Measurements from ENCODE around the gene BUD31. TPM values are rescaled to one million over a fixed set of nuclear protein-coding genes. Genes with fewer than 3 reads are reported as not detected.

The BUD31 gene
- total and polyA plus RNA-seq, 2 of the 13 experiments (the other 11 are each of a cell fraction or from before 2014, with no cell fraction given): 35.1 to 79.1 TPM

DNA sequence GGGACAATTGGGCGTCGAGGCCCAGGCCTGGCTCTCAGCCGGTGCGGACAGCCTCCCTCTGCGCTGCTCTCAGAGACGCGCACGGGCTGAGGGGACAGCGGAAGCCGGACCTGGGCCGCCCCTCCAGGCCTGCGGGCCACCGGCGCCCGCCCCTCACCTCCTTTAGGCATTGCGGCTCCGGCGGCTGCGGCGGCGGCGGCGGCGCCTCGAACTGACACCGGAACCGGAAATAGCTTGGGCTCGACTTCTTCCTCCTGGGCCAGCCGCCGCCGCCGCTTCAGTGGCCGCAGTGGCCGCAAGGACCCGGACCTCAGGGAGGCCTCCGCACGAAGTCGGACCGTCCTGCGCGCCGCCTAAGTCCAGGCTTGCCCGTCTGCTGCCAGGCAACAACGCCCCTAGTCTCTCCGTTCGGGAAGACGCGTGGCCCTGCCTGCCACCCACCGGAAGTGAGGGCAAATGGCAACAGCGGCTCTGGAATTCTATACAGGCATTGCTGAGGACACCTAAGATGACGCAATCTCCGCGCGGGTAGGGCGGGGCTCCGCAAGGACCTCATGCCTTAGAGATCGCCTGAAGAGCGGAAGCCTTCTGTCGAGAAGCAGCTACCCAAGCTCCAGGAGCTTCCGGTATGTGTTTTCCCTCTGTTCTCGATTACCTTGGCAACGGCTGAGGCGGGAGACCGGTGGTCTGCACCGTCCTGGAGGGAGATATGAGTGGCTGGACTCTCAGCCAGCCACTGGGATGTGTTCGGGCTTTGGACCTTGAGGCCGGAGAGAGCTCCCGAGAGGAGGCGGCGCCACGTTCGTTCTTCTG, at the start of gene BUD31, which contains the start of gene PDAP1 (continued):
- TF ChIP-seq, protein P1, sequence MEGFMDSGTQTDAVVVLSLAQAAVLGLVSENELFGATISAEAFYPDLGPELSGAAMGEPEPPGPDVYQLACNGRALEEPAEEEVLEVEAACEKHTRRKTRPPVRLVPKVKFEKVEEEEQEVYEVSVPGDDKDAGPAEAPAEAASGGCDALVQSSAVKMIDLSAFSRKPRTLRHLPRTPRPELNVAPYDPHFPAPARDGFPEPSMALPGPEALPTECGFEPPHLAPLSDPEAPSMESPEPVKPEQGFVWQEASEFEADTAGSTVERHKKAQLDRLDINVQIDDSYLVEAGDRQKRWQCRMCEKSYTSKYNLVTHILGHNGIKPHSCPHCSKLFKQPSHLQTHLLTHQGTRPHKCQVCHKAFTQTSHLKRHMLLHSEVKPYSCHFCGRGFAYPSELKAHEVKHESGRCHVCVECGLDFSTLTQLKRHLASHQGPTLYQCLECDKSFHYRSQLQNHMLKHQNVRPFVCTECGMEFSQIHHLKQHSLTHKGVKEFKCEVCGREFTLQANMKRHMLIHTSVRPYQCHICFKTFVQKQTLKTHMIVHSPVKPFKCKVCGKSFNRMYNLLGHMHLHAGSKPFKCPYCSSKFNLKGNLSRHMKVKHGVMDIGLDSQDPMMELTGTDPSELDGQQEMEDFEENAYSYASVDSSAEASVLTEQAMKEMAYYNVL (CRISPR knock-in tag; IDR thresholded peaks at IDR 0.05; ENCODE audit: borderline replicate concordance): peak; percentile 40; the same call in 1 of the 2 replicates
- TF ChIP-seq RFX1 (IDR thresholded peaks at IDR 0.05) (peak; percentile 77), ZNF75D (CRISPR knock-in tag; IDR thresholded peaks at IDR 0.05; ENCODE audit: borderline replicate concordance) (no peak; the same call in 1 of the 2 replicates), HES4 (CRISPR knock-in tag; IDR thresholded peaks at IDR 0.05; ENCODE audit: borderline replicate concordance) (no peak; the same call in 1 of the 2 replicates), SCMH1 (CRISPR knock-in tag; IDR thresholded peaks at IDR 0.05; ENCODE audit: borderline replicate concordance) (no peak)
- TF ChIP-seq, protein P2, sequence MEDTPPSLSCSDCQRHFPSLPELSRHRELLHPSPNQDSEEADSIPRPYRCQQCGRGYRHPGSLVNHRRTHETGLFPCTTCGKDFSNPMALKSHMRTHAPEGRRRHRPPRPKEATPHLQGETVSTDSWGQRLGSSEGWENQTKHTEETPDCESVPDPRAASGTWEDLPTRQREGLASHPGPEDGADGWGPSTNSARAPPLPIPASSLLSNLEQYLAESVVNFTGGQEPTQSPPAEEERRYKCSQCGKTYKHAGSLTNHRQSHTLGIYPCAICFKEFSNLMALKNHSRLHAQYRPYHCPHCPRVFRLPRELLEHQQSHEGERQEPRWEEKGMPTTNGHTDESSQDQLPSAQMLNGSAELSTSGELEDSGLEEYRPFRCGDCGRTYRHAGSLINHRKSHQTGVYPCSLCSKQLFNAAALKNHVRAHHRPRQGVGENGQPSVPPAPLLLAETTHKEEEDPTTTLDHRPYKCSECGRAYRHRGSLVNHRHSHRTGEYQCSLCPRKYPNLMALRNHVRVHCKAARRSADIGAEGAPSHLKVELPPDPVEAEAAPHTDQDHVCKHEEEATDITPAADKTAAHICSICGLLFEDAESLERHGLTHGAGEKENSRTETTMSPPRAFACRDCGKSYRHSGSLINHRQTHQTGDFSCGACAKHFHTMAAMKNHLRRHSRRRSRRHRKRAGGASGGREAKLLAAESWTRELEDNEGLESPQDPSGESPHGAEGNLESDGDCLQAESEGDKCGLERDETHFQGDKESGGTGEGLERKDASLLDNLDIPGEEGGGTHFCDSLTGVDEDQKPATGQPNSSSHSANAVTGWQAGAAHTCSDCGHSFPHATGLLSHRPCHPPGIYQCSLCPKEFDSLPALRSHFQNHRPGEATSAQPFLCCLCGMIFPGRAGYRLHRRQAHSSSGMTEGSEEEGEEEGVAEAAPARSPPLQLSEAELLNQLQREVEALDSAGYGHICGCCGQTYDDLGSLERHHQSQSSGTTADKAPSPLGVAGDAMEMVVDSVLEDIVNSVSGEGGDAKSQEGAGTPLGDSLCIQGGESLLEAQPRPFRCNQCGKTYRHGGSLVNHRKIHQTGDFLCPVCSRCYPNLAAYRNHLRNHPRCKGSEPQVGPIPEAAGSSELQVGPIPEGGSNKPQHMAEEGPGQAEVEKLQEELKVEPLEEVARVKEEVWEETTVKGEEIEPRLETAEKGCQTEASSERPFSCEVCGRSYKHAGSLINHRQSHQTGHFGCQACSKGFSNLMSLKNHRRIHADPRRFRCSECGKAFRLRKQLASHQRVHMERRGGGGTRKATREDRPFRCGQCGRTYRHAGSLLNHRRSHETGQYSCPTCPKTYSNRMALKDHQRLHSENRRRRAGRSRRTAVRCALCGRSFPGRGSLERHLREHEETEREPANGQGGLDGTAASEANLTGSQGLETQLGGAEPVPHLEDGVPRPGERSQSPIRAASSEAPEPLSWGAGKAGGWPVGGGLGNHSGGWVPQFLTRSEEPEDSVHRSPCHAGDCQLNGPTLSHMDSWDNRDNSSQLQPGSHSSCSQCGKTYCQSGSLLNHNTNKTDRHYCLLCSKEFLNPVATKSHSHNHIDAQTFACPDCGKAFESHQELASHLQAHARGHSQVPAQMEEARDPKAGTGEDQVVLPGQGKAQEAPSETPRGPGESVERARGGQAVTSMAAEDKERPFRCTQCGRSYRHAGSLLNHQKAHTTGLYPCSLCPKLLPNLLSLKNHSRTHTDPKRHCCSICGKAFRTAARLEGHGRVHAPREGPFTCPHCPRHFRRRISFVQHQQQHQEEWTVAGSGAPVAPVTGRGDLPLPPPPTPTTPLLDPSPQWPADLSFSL (CRISPR knock-in tag; IDR thresholded peaks at IDR 0.05): no peak
- TF ChIP-seq, protein P3, sequence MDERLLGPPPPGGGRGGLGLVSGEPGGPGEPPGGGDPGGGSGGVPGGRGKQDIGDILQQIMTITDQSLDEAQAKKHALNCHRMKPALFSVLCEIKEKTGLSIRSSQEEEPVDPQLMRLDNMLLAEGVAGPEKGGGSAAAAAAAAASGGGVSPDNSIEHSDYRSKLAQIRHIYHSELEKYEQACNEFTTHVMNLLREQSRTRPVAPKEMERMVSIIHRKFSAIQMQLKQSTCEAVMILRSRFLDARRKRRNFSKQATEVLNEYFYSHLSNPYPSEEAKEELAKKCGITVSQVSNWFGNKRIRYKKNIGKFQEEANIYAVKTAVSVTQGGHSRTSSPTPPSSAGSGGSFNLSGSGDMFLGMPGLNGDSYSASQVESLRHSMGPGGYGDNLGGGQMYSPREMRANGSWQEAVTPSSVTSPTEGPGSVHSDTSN (CRISPR knock-in tag; IDR thresholded peaks at IDR 0.05): no peak
- TF ChIP-seq, protein P4, sequence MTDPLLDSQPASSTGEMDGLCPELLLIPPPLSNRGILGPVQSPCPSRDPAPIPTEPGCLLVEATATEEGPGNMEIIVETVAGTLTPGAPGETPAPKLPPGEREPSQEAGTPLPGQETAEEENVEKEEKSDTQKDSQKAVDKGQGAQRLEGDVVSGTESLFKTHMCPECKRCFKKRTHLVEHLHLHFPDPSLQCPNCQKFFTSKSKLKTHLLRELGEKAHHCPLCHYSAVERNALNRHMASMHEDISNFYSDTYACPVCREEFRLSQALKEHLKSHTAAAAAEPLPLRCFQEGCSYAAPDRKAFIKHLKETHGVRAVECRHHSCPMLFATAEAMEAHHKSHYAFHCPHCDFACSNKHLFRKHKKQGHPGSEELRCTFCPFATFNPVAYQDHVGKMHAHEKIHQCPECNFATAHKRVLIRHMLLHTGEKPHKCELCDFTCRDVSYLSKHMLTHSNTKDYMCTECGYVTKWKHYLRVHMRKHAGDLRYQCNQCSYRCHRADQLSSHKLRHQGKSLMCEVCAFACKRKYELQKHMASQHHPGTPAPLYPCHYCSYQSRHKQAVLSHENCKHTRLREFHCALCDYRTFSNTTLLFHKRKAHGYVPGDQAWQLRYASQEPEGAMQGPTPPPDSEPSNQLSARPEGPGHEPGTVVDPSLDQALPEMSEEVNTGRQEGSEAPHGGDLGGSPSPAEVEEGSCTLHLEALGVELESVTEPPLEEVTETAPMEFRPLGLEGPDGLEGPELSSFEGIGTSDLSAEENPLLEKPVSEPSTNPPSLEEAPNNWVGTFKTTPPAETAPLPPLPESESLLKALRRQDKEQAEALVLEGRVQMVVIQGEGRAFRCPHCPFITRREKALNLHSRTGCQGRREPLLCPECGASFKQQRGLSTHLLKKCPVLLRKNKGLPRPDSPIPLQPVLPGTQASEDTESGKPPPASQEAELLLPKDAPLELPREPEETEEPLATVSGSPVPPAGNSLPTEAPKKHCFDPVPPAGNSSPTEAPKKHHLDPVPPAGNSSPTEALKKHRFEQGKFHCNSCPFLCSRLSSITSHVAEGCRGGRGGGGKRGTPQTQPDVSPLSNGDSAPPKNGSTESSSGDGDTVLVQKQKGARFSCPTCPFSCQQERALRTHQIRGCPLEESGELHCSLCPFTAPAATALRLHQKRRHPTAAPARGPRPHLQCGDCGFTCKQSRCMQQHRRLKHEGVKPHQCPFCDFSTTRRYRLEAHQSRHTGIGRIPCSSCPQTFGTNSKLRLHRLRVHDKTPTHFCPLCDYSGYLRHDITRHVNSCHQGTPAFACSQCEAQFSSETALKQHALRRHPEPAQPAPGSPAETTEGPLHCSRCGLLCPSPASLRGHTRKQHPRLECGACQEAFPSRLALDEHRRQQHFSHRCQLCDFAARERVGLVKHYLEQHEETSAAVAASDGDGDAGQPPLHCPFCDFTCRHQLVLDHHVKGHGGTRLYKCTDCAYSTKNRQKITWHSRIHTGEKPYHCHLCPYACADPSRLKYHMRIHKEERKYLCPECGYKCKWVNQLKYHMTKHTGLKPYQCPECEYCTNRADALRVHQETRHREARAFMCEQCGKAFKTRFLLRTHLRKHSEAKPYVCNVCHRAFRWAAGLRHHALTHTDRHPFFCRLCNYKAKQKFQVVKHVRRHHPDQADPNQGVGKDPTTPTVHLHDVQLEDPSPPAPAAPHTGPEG (CRISPR knock-in tag; IDR thresholded peaks at IDR 0.05): peak; percentile 21; the same call in 1 of the 2 replicates
- TF ChIP-seq, protein P5, sequence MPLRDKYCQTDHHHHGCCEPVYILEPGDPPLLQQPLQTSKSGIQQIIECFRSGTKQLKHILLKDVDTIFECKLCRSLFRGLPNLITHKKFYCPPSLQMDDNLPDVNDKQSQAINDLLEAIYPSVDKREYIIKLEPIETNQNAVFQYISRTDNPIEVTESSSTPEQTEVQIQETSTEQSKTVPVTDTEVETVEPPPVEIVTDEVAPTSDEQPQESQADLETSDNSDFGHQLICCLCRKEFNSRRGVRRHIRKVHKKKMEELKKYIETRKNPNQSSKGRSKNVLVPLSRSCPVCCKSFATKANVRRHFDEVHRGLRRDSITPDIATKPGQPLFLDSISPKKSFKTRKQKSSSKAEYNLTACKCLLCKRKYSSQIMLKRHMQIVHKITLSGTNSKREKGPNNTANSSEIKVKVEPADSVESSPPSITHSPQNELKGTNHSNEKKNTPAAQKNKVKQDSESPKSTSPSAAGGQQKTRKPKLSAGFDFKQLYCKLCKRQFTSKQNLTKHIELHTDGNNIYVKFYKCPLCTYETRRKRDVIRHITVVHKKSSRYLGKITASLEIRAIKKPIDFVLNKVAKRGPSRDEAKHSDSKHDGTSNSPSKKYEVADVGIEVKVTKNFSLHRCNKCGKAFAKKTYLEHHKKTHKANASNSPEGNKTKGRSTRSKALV (CRISPR knock-in tag; IDR thresholded peaks at IDR 0.05): 0 out of 2 replicates have a peak, but pooled peaks have one; percentile 0

All from HepG2 (cell line).